SU-DHL-6 (cell line): ENCODE measurements around the gene INTS11.

ENCODE experiments used
- EZH2phosphoT487 ChIP-seq: fragments of 200-600 bp; sonication (generic), shearing (Covaris generic); conservative IDR thresholded peaks from 2 replicates; pipeline ENCODE4 v1.6.1; 2018; ENCODE audit warnings: mild to moderate bottlenecking, antibody characterized with exemption, low read length, moderate library complexity, mixed read lengths
- TF ChIP-seq, protein P1 (sequence below): fragments of 200-600 bp; sonication (generic); IDR thresholded peaks from one replicate; pipeline ENCODE4 v1.5.1; 2017; ENCODE audit warnings: antibody characterized with exemption, mild to moderate bottlenecking, low read length, moderate library complexity; ENCODE audit not compliant: insufficient read depth, poor library complexity, severe bottlenecking

DNA sequence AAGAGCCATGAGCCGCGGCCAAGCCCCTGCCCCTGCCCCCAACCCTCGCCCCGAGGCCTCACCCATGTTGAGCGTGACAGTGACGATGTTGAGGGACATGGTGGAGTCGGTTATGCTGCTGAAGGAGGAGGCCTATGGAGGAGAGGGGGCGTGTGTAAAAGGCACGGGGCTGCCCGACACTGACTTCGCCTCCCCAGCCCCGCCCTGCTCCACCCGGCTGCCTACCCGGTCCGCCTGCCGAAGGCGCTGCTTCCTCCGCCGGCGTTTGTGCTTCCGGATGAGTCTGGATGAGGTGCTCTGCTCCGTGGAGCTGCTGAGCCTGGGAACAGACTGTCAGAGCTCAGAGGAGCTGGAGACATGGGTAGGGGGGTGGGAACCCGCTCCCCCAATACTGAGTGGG lies 15.7 kb upstream of the INTS11 start:
- TF ChIP-seq, protein P1, sequence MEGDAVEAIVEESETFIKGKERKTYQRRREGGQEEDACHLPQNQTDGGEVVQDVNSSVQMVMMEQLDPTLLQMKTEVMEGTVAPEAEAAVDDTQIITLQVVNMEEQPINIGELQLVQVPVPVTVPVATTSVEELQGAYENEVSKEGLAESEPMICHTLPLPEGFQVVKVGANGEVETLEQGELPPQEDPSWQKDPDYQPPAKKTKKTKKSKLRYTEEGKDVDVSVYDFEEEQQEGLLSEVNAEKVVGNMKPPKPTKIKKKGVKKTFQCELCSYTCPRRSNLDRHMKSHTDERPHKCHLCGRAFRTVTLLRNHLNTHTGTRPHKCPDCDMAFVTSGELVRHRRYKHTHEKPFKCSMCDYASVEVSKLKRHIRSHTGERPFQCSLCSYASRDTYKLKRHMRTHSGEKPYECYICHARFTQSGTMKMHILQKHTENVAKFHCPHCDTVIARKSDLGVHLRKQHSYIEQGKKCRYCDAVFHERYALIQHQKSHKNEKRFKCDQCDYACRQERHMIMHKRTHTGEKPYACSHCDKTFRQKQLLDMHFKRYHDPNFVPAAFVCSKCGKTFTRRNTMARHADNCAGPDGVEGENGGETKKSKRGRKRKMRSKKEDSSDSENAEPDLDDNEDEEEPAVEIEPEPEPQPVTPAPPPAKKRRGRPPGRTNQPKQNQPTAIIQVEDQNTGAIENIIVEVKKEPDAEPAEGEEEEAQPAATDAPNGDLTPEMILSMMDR = no peak
- no peak for TF ChIP-seq EZH2phosphoT487
